Spinal cord (tissue), 10 donors: Measurements from ENCODE around the gene DYNC1H1. TPM values are rescaled to one million over a fixed set of nuclear protein-coding genes. Genes with fewer than 3 reads are reported as not detected.
A peak's percentile ranks its signal among the peaks of the same experiment; 100 is the strongest.
"Not testable (repeated sequence)": the region's sequence is repeated elsewhere in the genome, so short reads cannot be mapped to it uniquely, and the experiment has no call there.

Experiments
- DNase-seq, 6 donors: peaks; one replicate each; pipeline versions ENCODE4 v3.0.0 to v3.0.0-alpha.2; 2013 to 2015; ENCODE audit warnings: low spot score in 6 of 6, low read depth in 4 of 6
- H3K27ac ChIP-seq: one replicate; pipeline ENCODE4 v1.5.1; 2013; ENCODE audit warnings: low read depth, low read length, control low read depth
- H3K27me3 ChIP-seq: one replicate; pipeline ENCODE4 v1.6.1; 2013; ENCODE audit warnings: low read length; ENCODE audit not compliant: control insufficient read depth, insufficient read depth
- H3K36me3 ChIP-seq: one replicate; pipeline ENCODE4 v1.6.1; 2013; ENCODE audit warnings: low read length; ENCODE audit not compliant: control insufficient read depth, insufficient read depth
- H3K4me1 ChIP-seq: one replicate; pipeline ENCODE4 v1.6.1; 2013; ENCODE audit warnings: low read length; ENCODE audit not compliant: control insufficient read depth, insufficient read depth
- H3K4me3 ChIP-seq: one replicate; pipeline ENCODE4 v1.5.1; 2013; ENCODE audit warnings: low read depth, low read length, control low read depth
- H3K9me3 ChIP-seq: one replicate; pipeline ENCODE4 v1.6.1; 2013; ENCODE audit warnings: low read length; ENCODE audit not compliant: control insufficient read depth, insufficient read depth
- WGBS: methylation state at CpG from one replicate; pipeline ENCODE4 v1.1.5; 2013; ENCODE audit warnings: missing lambda C conversion rate; ENCODE audit not compliant: insufficient coverage; 5-methylcytosine and 5-hydroxymethylcytosine counted together
- polyA plus RNA-seq, 2 donors: library from polyadenylated mRNA; unstranded; fragments of 120-200 nt; gene quantifications; one replicate each; pipeline ENCODE4 v1.2.1, GENCODE V29; 2013; ENCODE audit not compliant: insufficient read length in 2 of 2
- total RNA-seq, 2 donors: library from RNA; depleted of rRNA in 1 of 2; stranded (reverse); fragments of 120-200 nt in 1 of 2; fragments of >200 nt in 1 of 2; gene quantifications; one replicate each; pipeline versions ENCODE4 v1.2.3 to v1.2.4, GENCODE V29; 2013 to 2014
- donor health status: healthy.

DYNC1H1 gene
- total and polyA plus RNA-seq, 4 donors: 534 to 818 (median 636) TPM

DNA sequence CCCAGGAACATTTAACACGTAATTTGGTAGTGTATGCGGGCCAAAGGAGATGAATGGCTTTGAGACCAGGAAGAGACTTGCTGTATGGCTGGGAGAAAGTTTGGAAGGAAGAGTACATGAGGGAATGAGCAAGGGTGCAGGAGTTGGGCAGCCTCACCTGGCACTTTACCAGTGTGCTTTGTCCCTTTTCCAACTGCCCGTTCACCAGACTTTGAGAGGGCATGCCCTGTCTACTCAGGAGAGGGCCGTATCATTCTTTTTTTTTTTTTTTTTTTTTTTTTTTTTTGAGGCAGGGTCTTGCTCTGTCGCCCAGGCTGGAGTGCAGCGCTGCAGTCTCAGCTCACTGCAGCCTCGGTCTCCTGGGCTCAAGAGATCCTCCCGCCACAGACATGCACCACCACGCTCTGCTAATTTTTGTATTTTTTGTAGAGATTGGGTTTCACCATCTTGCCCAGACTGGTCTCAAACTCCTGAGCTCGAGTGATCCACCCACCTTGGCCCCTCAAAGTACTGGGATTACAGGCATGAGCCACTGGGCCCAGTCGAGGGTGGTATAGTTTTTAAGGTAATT is 6.5 kb downstream of the DYNC1H1 start:
- no peak for DNase-seq
- Histone ChIP-seq H3K9me3 (no peaks in the 10 kb centered on the region), H3K4me1 (peaks cover 9% of the 10 kb centered on the region), H3K36me3 (peaks cover 5% of the 10 kb centered on the region), H3K4me3 (no peak overlapping the region), H3K27ac (no peak overlapping the region), H3K27me3 (no peaks in the 10 kb centered on the region)
- 89% methylated on average over 5 of the region's 11 CpGs for WGBS

DNA sequence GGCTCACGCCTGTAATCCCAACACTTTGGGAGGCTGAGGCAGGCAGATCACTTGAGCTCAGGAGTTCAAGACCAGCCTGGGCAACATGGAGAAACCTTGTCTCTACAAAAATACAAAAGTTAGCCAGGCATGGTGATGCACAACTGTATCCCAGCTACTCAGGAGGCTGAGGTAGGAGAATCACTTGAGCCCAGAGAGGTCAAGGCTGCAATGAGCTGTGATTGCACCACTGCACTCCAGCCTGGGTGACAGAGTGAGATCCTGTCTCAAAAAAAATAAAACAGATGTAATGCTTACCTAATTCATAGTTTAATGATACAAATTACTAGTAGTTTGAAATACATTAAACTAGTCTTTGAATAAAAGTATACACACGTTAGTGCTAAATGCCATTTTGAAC is 7.1 kb downstream of the DYNC1H1 start:
- 100% methylated on average over 1 of the region's 2 CpGs for WGBS
- H3K4me3 ChIP-seq, H3K27ac ChIP-seq, H3K36me3 ChIP-seq, DNase-seq, H3K27me3 ChIP-seq, H3K4me1 ChIP-seq, H3K9me3 ChIP-seq: not testable (repeated sequence)

DNA sequence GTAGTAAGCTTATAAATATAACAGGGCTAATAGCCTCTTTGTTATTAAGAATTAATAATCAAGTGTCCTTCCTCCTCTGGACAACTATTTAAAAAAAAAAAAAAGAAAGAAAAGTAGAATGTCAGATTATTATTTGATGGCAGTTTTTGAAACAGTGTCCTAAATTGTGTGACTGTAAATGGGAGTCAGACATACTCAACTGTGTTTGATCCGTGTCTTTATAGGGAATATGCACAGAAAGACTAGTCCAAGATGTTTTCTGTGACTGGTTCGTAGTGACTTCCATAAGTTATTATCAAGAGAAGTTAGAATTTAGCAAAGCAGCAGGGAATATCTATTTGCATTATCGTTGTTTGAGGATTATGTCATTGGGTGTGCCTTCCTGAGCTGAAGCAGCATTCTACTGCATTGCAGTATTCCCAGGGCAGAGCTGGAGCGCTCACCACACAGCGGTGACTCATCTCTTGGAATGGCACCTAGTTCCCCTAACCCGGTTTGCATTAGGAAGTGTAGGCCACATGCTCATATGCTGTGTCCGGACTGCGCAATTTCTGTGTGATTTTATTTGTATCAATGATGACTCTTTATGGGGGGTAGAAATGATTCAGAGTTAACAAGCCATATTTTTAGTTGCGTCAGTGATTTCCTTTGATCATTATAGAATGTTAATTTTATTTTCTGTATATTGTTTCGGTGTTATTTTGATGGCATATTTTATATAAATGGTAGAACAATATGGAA is 7.9 kb downstream of the DYNC1H1 start:
- peak in 2 of 6 donors; percentile 48 to 67 for DNase-seq
- peak overlapping the region; percentile 8 for H3K27ac ChIP-seq
- no peaks in the 10 kb centered on the region for H3K27me3 ChIP-seq
- H3K4me1 ChIP-seq: peaks cover 9% of the 10 kb centered on the region
- H3K4me3 ChIP-seq: no peak overlapping the region
- H3K9me3 ChIP-seq: no peaks in the 10 kb centered on the region
- 74% methylated on average over 6 of the region's 10 CpGs for WGBS
- peaks cover 9% of the 10 kb centered on the region for H3K36me3 ChIP-seq

DNA sequence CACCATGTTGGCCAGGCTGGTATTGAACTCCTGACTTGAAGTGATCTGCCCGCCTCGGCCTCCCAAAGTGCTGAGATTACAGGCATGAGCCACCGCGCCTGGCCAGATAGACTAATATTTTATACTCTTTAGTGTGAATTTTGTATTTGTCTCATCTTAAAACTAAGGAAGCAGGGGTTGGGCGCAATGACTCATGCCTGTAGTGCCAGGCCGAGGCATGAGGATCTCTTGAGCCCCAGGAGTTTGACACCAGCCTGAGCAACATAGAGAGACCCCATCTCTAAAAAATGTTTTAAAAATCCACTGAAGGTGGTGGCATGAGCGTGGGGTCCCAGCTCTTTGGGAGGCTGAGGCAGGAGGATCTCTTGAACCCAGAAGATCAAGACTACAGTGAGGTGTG is 9.0 kb downstream of the DYNC1H1 start:
- no peaks in the 10 kb centered on the region for H3K27me3 ChIP-seq
- H3K4me1 ChIP-seq: peaks cover 5% of the 10 kb centered on the region
- 80% methylated on average over 1 of the region's 7 CpGs for WGBS
- peaks cover 15% of the 10 kb centered on the region for H3K36me3 ChIP-seq
- no peak overlapping the region for H3K4me3 ChIP-seq
- no peaks in the 10 kb centered on the region for H3K9me3 ChIP-seq
- H3K27ac ChIP-seq: no peak overlapping the region
- DNase-seq: no peak

DNA sequence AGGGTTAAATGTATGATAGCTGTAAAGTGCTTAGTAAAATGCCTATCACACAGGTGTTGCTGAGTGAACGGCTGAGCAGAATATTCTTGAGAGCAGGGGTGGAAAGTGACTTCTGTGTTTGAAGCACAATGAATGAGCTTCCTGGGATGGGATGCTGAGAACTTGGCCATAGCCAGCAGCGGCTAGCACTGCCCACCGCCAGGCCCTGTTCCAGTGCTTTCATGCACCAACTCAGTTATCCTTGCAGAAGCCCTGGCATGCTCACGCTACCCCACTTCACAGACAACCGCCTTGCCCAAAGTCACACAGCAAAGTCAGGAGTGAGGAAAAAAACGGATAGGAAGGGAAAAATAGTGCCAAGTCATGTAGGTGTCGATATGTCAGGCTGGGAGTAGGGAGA is 10.9 kb downstream of the DYNC1H1 start:
- Histone ChIP-seq H3K27ac (no peak overlapping the region), H3K9me3 (no peaks in the 10 kb centered on the region), H3K4me1 (peaks cover 2% of the 10 kb centered on the region), H3K36me3 (peaks cover 12% of the 10 kb centered on the region), H3K27me3 (no peaks in the 10 kb centered on the region), H3K4me3 (no peak overlapping the region)
- WGBS: 62% methylated on average over 2 of the region's 7 CpGs
- no peak for DNase-seq

DNA sequence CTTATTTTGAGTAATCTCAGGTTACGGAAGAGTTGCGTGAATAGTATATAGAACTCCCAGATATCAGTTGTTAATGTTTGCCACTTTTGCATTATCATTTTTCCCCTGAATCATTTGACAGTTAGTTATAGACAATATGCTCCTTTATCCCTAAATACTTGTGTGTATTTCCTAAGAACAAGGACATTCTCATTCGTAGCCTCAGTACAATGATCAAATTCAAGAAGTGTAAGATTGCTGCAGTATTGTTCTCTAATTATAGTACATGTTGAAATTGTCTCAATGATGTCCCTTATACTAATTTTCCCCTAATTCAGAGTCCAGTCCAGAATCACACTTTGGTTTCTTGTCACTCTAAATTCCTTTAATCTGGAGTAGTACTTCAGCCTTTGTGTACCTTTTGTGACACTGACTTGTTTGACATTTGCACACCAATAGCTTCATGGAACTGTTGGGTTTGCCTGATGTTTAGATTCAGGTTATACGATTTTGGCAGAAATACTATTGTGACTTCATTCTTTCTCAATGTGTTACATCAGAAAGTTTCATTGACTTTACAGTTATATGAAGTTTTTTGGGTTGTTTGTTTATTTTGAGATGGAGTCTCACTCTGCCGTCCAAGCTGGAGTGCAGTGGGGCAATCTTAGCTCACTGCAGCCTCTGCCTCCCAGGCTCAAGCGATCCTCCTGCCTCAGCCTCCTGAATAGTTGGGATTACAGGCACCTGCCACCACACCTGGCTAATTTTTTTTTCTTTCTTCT is 13.1 kb downstream of the DYNC1H1 start:
- peaks cover 29% of the 10 kb centered on the region for H3K36me3 ChIP-seq
- WGBS: 88% methylated on average over 2 of the region's 6 CpGs
- no peak overlapping the region for H3K27ac ChIP-seq
- H3K4me1 ChIP-seq: no peaks in the 10 kb centered on the region
- no peaks in the 10 kb centered on the region for H3K27me3 ChIP-seq
- no peak overlapping the region for H3K4me3 ChIP-seq
- H3K9me3 ChIP-seq: no peaks in the 10 kb centered on the region
- no peak for DNase-seq

DNA sequence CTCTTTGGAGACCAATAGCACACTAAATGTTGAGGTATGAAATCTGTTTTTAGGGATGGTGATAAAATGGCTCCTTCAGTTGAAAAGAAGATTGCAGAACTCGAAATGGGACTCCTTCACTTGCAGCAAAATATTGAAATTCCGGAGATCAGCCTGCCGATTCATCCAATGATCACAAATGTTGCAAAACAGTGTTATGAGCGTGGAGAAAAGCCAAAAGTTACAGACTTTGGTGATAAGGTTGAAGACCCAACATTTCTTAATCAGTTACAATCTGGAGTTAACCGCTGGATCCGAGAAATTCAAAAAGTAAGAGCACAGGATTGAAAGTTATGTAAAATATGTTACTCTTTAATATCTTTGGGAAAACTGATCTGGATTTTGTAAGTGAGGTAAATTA is 15.3 kb downstream of the DYNC1H1 start:
- no peaks in the 10 kb centered on the region for H3K27me3 ChIP-seq
- no peaks in the 10 kb centered on the region for H3K9me3 ChIP-seq
- WGBS: 100% methylated on average over 2 of the region's 6 CpGs
- no peak for DNase-seq
- H3K36me3 ChIP-seq: peaks cover 38% of the 10 kb centered on the region
- H3K27ac ChIP-seq: no peak overlapping the region
- H3K4me3 ChIP-seq: no peak overlapping the region
- no peaks in the 10 kb centered on the region for H3K4me1 ChIP-seq

DNA sequence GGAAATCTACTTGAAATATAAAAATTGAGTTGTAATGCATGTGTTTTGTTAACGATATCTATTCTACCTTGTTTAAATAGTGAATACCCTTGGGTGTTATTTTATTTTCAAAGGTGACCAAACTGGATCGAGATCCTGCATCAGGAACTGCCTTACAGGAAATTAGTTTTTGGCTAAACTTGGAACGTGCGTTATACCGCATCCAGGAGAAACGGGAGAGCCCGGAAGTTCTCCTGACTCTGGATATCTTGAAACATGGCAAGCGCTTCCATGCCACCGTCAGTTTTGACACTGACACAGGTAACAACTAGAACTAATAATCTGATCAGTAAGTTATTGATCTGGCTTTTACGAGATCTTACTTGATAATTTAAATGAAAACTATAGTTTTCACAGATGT is 15.9 kb downstream of the DYNC1H1 start:
- 100% methylated on average over 4 of the region's 10 CpGs for WGBS
- H3K4me3 ChIP-seq: no peak overlapping the region
- no peak overlapping the region for H3K27ac ChIP-seq
- peaks cover 43% of the 10 kb centered on the region for H3K36me3 ChIP-seq
- no peaks in the 10 kb centered on the region for H3K4me1 ChIP-seq
- H3K27me3 ChIP-seq: no peaks in the 10 kb centered on the region
- no peak for DNase-seq
- no peaks in the 10 kb centered on the region for H3K9me3 ChIP-seq

DNA sequence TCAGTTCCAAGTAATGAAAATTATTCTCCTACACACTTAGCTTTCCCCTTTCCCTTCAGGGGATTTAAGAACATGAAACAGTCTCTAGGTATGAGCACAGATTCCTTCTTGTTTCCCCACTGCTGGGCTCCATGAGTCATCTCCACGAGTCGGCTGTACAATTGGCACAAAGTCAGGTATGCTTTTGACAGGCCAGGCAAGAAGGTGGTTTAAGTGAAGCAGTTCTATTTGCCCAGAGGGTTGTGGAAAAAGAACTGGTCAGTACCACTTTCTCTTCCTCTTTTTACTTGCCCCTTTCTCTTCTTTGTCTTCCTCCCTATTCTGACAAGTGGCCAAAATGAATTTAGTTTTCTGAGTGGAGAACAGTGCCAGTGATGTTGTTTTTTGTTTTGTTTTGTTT is 16.3 kb downstream of the DYNC1H1 start:
- no peaks in the 10 kb centered on the region for H3K4me1 ChIP-seq
- no peak overlapping the region for H3K4me3 ChIP-seq
- no peaks in the 10 kb centered on the region for H3K27me3 ChIP-seq
- H3K9me3 ChIP-seq: no peaks in the 10 kb centered on the region
- DNase-seq: peak in 1 of 6 donors; percentile 11
- no peak overlapping the region for H3K27ac ChIP-seq
- peaks cover 48% of the 10 kb centered on the region for H3K36me3 ChIP-seq
- no CpG with 5 or more reads among the region's 2 CpGs for WGBS
